Measurements from ENCODE around the gene PAX4. TPM values are rescaled to one million over a fixed set of nuclear protein-coding genes. Genes with fewer than 3 reads are reported as not detected.

PAX4 gene
- polyA plus RNA-seq, 1 of the 3 experiments (the other 2 are of a cell fraction): not detected

GRCh38 chr7:127584648-127585043, 33.3 kb downstream of the PAX4 start (continued):
- TF ChIP-seq REST (IDR thresholded peaks at IDR 0.05; ENCODE audit: low read depth, low read length): no peak
- no peak for TF ChIP-seq NFIC (IDR thresholded peaks at IDR 0.05; ENCODE audit: borderline replicate concordance)

DNA sequence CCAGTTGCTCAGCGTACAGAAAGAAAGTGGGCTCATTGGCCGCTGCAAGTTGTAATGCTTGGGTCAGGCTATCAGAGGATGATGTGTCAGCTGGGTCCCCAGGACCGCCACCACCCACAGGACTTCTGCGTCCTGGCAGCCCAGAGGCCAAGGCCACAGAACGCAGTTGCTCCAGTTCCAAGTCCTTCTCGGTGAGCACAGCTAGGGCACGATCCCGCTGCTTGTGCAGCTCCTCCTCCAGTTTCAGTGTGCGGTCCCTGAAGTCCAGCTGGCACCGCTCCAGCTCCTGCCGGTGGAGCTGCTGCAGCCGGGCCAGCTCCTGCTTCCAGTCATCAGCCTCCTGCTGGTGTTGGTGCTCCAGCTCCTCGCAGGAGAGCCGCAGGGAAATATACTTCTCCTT, 35.6 kb downstream of the PAX4 start:
- ChIA-PET CTCF (interaction anchor here (1.0 to 7.9 kb wide), 3 partner anchors 17 to 626 kb away, joined by 3 to 78 read pairs (median 3); no protein-coding TSS in a partner anchor), POLR2A (no interaction called here)
- peaks cover 56% of the 10 kb centered on the region for H4K20me1 ChIP-seq (ENCODE audit: insufficient read depth)
- peaks cover 10% of the 10 kb centered on the region for H3F3A ChIP-seq (replicated peaks; ENCODE audit: insufficient read depth)
- H3K4me1 ChIP-seq (ENCODE audit: control insufficient read depth in 1 of 2, insufficient read depth in 2 of 2, low read depth in 1 of 2, low read length in 1 of 2): peaks cover 8 to 60% of the 10 kb centered on the region in 2 experiments; a peak in 3 of 4 replicates
- peaks cover 62% of the 10 kb centered on the region for H3K79me2 ChIP-seq (ENCODE audit: insufficient read depth)
- H2AFZ ChIP-seq (ENCODE audit: low read depth): no peak overlapping the region
- H3K4me2 ChIP-seq: 0 out of 2 replicates have a peak overlapping the region, but pooled peaks have one; percentile 14
- no peak for DNase-seq
- H3K27me3 ChIP-seq (ENCODE audit: insufficient read depth): no peaks in the 10 kb centered on the region
- no peaks in the 10 kb centered on the region for H3K9me2 ChIP-seq
- no peak overlapping the region for H3K27ac ChIP-seq (ENCODE audit: low read depth in 2 of 2, low read length in 1 of 2)
- H3K4me3 ChIP-seq (ENCODE audit: low read depth in 2 of 2, low read length in 1 of 2): no peak overlapping the region
- 96% methylated on average over 11 of the region's 14 CpGs for WGBS (ENCODE audit: low lambda C conversion rate)
- H3K36me3 ChIP-seq (replicated peaks in 1 of 2; ENCODE audit: control insufficient read depth in 1 of 2, insufficient read depth in 2 of 2, low read length in 1 of 2): peaks cover 26 to 50% of the 10 kb centered on the region in 2 experiments
- H3K9ac ChIP-seq: no peak overlapping the region
- no peak for TF ChIP-seq IRF3 (IDR thresholded peaks at IDR 0.05; ENCODE audit: low read depth, low read length)
- TF ChIP-seq RAD21 (IDR thresholded peaks at IDR 0.05; ENCODE audit: low read length): no peak
- TF ChIP-seq USF1 (IDR thresholded peaks at IDR 0.05; ENCODE audit: borderline replicate concordance, low read depth): no peak
- TF ChIP-seq MEF2A (IDR thresholded peaks at IDR 0.05; ENCODE audit: borderline replicate concordance, low read depth): no peak
- no peak for TF ChIP-seq ELF1 (IDR thresholded peaks at IDR 0.05)
- TF ChIP-seq MAX (IDR thresholded peaks at IDR 0.05; ENCODE audit: low read depth): no peak
- TF ChIP-seq MXI1 (IDR thresholded peaks at IDR 0.05; ENCODE audit: low read depth, low read length): no peak
- no peak for TF ChIP-seq FOXJ3 (CRISPR knock-in tag; IDR thresholded peaks at IDR 0.05)
- no peak for TF ChIP-seq EP300 (IDR thresholded peaks at IDR 0.05; ENCODE audit: borderline replicate concordance in 1 of 2, low read depth in 1 of 2, low read length in 1 of 2)
- TF ChIP-seq CHD2 (IDR thresholded peaks at IDR 0.05; ENCODE audit: low read length, partially characterized antibody): no peak
- TF ChIP-seq RCOR1 (IDR thresholded peaks at IDR 0.05; ENCODE audit: low read length): no peak
- no peak for TF ChIP-seq TAF1 (IDR thresholded peaks at IDR 0.05; ENCODE audit: borderline replicate concordance, low read depth, low read length)
- TF ChIP-seq YY1 (IDR thresholded peaks at IDR 0.05; ENCODE audit: low read depth): no peak
- no peak for TF ChIP-seq RFX5 (IDR thresholded peaks at IDR 0.05; ENCODE audit: low read length)
- TF ChIP-seq GABPA (IDR thresholded peaks at IDR 0.05; ENCODE audit: low read depth): no peak
- no peak for TF ChIP-seq FOSL2 (IDR thresholded peaks at IDR 0.05; ENCODE audit: borderline replicate concordance, low read depth)
- H3K9me3 ChIP-seq: no peaks in the 10 kb centered on the region
